HFF-Myc (cell line): ENCODE results near the gene DAPP1.

ENCODE experiments used
- DNase-seq: peaks from one replicate; pipeline ENCODE4 v3.0.0-alpha.2; 2011; ENCODE audit warnings: low read depth; ENCODE audit errors: extremely low read depth
- H3K4me3 ChIP-seq: replicated peaks from 2 replicates; pipeline ENCODE4 v1.5.1; 2011; ENCODE audit warnings: low read depth, mild to moderate bottlenecking, control low read depth, low read length
- CTCF ChIP-seq: IDR thresholded peaks from 2 replicates; pipeline ENCODE4 v1.5.1; 2012; ENCODE audit warnings: mild to moderate bottlenecking, low read depth, low read length, control low read depth; ENCODE audit errors: missing control alignments

The DAPP1 gene

GRCh38 chr4:99860521-99860920 lies 43.9 kb downstream of the DAPP1 start:
- no peak for TF ChIP-seq CTCF
- H3K4me3 ChIP-seq: no peak overlapping the region
- no peak for DNase-seq

- no peak for TF ChIP-seq CTCF
- no peak for DNase-seq
- no peak overlapping the region for H3K4me3 ChIP-seq
These were observed 44.7 kb downstream of the DAPP1 start for GRCh38 chr4:99861120-99861905.

DNA sequence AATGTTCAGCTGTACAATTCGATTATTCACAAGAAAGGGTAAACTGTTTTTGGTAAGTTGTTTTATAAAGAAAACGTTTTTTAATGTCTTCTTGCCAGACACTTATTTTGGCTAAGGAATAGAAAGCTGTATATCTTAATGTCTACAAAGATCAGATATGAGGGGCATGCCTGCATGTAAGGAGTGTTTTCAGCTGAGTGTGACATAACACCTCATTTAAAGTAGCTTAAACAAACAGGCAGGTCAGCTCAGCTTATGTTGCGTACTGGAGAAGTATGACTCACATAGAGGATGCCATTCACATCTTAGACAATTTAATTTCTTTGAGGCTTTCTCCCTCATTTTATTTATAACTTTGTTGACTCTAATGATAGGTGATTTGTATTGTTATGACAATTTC lies 47.2 kb downstream of the DAPP1 start:
- TF ChIP-seq CTCF: no peak
- peak; percentile 10 for DNase-seq
- H3K4me3 ChIP-seq: no peak overlapping the region

- TF ChIP-seq CTCF: no peak
- DNase-seq: peak; percentile 57
- no peak overlapping the region for H3K4me3 ChIP-seq
These were observed 51.5 kb downstream of the DAPP1 start for GRCh38 chr4:99868126-99868596.

DNA sequence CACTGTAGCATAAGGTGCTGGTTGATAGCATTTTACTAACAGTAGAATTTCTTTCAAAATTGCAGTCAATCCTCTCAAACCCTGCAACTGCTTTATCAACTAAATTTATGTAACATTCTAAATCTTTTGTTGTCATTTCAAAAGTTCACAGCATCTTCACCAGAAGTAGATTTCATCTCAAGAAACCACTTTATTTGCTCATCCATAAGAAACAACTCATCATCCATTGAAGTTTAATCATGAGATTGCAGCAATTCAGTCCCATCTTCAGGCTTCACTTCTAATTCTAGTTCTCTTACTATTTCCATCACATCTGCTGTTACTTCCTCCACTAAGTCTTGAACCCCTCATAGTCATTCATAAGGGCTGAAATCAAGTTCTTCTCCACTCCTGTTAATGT lies 55.9 kb downstream of the DAPP1 start:
- no peak for TF ChIP-seq CTCF
- H3K4me3 ChIP-seq: no peak overlapping the region
- no peak for DNase-seq

DNA sequence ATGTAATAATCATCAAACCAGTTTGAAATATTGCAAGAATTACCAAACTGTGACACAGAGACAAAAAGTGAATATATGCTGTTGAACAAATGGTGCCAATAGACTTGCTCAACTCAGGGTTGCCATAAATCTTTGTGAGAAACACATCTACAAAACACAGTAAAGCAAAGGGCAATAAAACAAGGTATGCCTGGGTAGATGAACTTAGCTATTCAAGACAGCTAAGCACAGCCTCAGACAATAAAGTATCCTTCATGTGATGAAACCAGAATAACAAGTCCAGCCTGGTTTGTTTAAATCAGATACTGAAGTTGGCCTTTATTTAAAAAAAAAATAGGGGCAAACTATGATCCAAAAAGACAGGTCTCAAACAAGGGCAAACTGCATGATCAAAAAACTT lies 58.4 kb downstream of the DAPP1 start:
- no peak overlapping the region for H3K4me3 ChIP-seq
- no peak for DNase-seq
- no peak for TF ChIP-seq CTCF
